ENCODE measurements around the gene ZBTB46. TPM values are rescaled to one million over a fixed set of nuclear protein-coding genes. Genes with fewer than 3 reads are reported as not detected.
A peak's percentile ranks its signal among the peaks of the same experiment; 100 is the strongest.
"Not testable (repeated sequence)": the region's sequence is repeated elsewhere in the genome, so short reads cannot be mapped to it uniquely, and the experiment has no call there.

The ZBTB46 gene
- total RNA-seq, 2 experiments from 2014 or later = 0.67 to 1.3 TPM

- no peaks in the 10 kb centered on the region for H4K20me1 ChIP-seq (ENCODE audit: insufficient read depth, low read length)
- no peak overlapping the region for H3K4me3 ChIP-seq (ENCODE audit: low read depth, low read length, poor library complexity, severe bottlenecking)
- TF ChIP-seq CTCF (conservative IDR thresholded peaks at IDR 0.05; ENCODE audit: low read length) = no peak
- no TSS peak for BruUV-seq (replicated peaks)
- ChIA-PET POLR2A (no interaction called here), CTCF (ENCODE audit: unreplicated experiment) (interaction anchor here (1.1 kb wide), 1 partner anchor 79 kb away, joined by 3 read pairs; no protein-coding TSS in a partner anchor)
- H3K36me3 ChIP-seq (ENCODE audit: insufficient read depth, low read length) = peaks cover 83% of the 10 kb centered on the region
- no peak overlapping the region for H3K4me2 ChIP-seq (ENCODE audit: low read length)
- H3K79me2 ChIP-seq (ENCODE audit: insufficient read depth, low read depth, low read length) = no peaks in the 10 kb centered on the region
- no peak overlapping the region for H3K27ac ChIP-seq (ENCODE audit: low read depth, low read length, poor library complexity, severe bottlenecking)
- no peak for DNase-seq (ENCODE audit: low spot score)
- no peaks in the 10 kb centered on the region for H3K4me1 ChIP-seq (ENCODE audit: insufficient read depth, low read length, poor library complexity, severe bottlenecking)
- peaks cover 16% of the 10 kb centered on the region; the same call in 1 of the 2 replicates for H3K9me3 ChIP-seq (ENCODE audit: low read length)
- H3K9me2 ChIP-seq (ENCODE audit: insufficient read depth, low read length) = no peaks in the 10 kb centered on the region
- intact Hi-C loops (cut with micrococcal nuclease; ENCODE audit: unreplicated experiment) = no loop called here
- H2AFZ ChIP-seq (ENCODE audit: low read length) = no peak overlapping the region
Measured at GRCh38 chr20:63877755-63878470, 46.8 kb upstream of the ZBTB46 start.

- Histone ChIP-seq H4K20me1 (ENCODE audit: insufficient read depth, low read length) (no peaks in the 10 kb centered on the region), H3K79me2 (ENCODE audit: insufficient read depth, low read depth, low read length) (no peaks in the 10 kb centered on the region), H3K36me3 (ENCODE audit: insufficient read depth, low read length) (peaks cover 84% of the 10 kb centered on the region), H3K9me2 (ENCODE audit: insufficient read depth, low read length) (no peaks in the 10 kb centered on the region), H3K9me3 (ENCODE audit: low read length) (peaks cover 16% of the 10 kb centered on the region; the same call in 1 of the 2 replicates), H3K4me2 (ENCODE audit: low read length) (no peak overlapping the region), H3K27ac (ENCODE audit: low read depth, low read length, poor library complexity, severe bottlenecking) (no peak overlapping the region), H3K4me1 (ENCODE audit: insufficient read depth, low read length, poor library complexity, severe bottlenecking) (no peaks in the 10 kb centered on the region), H2AFZ (ENCODE audit: low read length) (no peak overlapping the region), H3K4me3 (ENCODE audit: low read depth, low read length, poor library complexity, severe bottlenecking) (no peak overlapping the region)
- intact Hi-C loops (cut with micrococcal nuclease; ENCODE audit: unreplicated experiment) = no loop called here
- POLR2A ChIA-PET = interaction anchor here (0.5 to 0.9 kb wide), 2 partner anchors 9 to 10 kb away, joined by 3 to 4 read pairs; no protein-coding TSS in a partner anchor
- TF ChIP-seq EZH2phosphoT487 (IDR thresholded peaks at IDR 0.05; ENCODE audit: borderline replicate concordance, low read depth, low read length) (no peak), CTCF (conservative IDR thresholded peaks at IDR 0.05; ENCODE audit: low read length) (no peak)
- DNase-seq (ENCODE audit: low spot score) = no peak
- CTCF ChIA-PET (ENCODE audit: unreplicated experiment) = interaction anchor here (1.1 kb wide), 1 partner anchor 81 kb away, joined by 3 read pairs; no protein-coding TSS in a partner anchor
- BruUV-seq (replicated peaks) = TSS peak; percentile 38
Measured at GRCh38 chr20:63876489-63877036, 45.5 kb upstream of the ZBTB46 start.

GRCh38 chr20:63874241-63874640 is 43.2 kb upstream of the ZBTB46 start:
- POLR2A ChIA-PET; DNase-seq (ENCODE audit: low spot score); H3K27ac ChIP-seq (ENCODE audit: low read depth, low read length, poor library complexity, severe bottlenecking); H3K4me2 ChIP-seq (ENCODE audit: low read length); H4K20me1 ChIP-seq (ENCODE audit: insufficient read depth, low read length); H3K4me3 ChIP-seq (ENCODE audit: low read depth, low read length, poor library complexity, severe bottlenecking); H2AFZ ChIP-seq (ENCODE audit: low read length); H3K79me2 ChIP-seq (ENCODE audit: insufficient read depth, low read depth, low read length); H3K4me1 ChIP-seq (ENCODE audit: insufficient read depth, low read length, poor library complexity, severe bottlenecking); BruUV-seq (replicated peaks); intact Hi-C loops (cut with micrococcal nuclease; ENCODE audit: unreplicated experiment); H3K9me2 ChIP-seq (ENCODE audit: insufficient read depth, low read length): not testable (repeated sequence)
- CTCF ChIA-PET (ENCODE audit: unreplicated experiment) = interaction anchor here (0.6 kb wide), 1 partner anchor 8 kb away, joined by 3 read pairs; no protein-coding TSS in a partner anchor
- peaks cover 90% of the 10 kb centered on the region for H3K36me3 ChIP-seq (ENCODE audit: insufficient read depth, low read length)
- H3K9me3 ChIP-seq (ENCODE audit: low read length) = peaks cover 12% of the 10 kb centered on the region; the same call in 1 of the 2 replicates

Measured in OCI-LY7 (cell line).